ENCODE measurements around the gene HPCAL1. TPM values are rescaled to one million over a fixed set of nuclear protein-coding genes. Genes with fewer than 3 reads are reported as not detected.

HPCAL1 gene
- total and polyA plus RNA-seq, 10 of the 15 experiments (the other 5 are each of a cell fraction or from before 2014, with no cell fraction given), result 0.40 to 12.8 (median 7.9) TPM

- TF ChIP-seq SMAD1 (IDR thresholded peaks at IDR 0.05; ENCODE audit: low read depth, partially characterized antibody) (no peak), GABPA (IDR thresholded peaks at IDR 0.05; ENCODE audit: low read depth) (no peak), SMAD5 (IDR thresholded peaks at IDR 0.05; ENCODE audit: low read depth) (no peak), SMARCA5 (IDR thresholded peaks at IDR 0.05) (no peak), CTCF (IDR thresholded peaks at IDR 0.05 in 2 of 3, conservative IDR thresholded peaks at IDR 0.05 in 1 of 3; ENCODE audit: control insufficient read depth in 2 of 3, extremely low read depth in 1 of 3, insufficient read depth in 1 of 3, low read depth in 3 of 3, low read length in 3 of 3) (peak; percentile 41 to 52 (median 45); a peak in 5 of 6 replicates), POLR2AphosphoS5 (IDR thresholded peaks at IDR 0.05; ENCODE audit: low read length) (no peak), EED (IDR thresholded peaks at IDR 0.05; ENCODE audit: low read depth) (no peak), IKZF2 (IDR thresholded peaks at IDR 0.05) (no peak), ZNF274 (IDR thresholded peaks at IDR 0.05; ENCODE audit: insufficient read depth, insufficient read length) (no peak), PAX8 (IDR thresholded peaks at IDR 0.05) (no peak), ZNF217 (IDR thresholded peaks at IDR 0.05) (no peak), STAT1 (conservative IDR thresholded peaks at IDR 0.05) (no peak), TCF3 (IDR thresholded peaks at IDR 0.05; ENCODE audit: borderline replicate concordance, insufficient read depth, low read depth, low read length) (no peak), FOXK2 (IDR thresholded peaks at IDR 0.05) (no peak), IRF3 (IDR thresholded peaks at IDR 0.05) (no peak), NFXL1 (IDR thresholded peaks at IDR 0.05; ENCODE audit: borderline replicate concordance) (no peak)
- TF ChIP-seq, protein P1, sequence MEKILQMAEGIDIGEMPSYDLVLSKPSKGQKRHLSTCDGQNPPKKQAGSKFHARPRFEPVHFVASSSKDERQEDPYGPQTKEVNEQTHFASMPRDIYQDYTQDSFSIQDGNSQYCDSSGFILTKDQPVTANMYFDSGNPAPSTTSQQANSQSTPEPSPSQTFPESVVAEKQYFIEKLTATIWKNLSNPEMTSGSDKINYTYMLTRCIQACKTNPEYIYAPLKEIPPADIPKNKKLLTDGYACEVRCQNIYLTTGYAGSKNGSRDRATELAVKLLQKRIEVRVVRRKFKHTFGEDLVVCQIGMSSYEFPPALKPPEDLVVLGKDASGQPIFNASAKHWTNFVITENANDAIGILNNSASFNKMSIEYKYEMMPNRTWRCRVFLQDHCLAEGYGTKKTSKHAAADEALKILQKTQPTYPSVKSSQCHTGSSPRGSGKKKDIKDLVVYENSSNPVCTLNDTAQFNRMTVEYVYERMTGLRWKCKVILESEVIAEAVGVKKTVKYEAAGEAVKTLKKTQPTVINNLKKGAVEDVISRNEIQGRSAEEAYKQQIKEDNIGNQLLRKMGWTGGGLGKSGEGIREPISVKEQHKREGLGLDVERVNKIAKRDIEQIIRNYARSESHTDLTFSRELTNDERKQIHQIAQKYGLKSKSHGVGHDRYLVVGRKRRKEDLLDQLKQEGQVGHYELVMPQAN (conservative IDR thresholded peaks at IDR 0.05), result peak; percentile 67
- TF ChIP-seq, protein P2, sequence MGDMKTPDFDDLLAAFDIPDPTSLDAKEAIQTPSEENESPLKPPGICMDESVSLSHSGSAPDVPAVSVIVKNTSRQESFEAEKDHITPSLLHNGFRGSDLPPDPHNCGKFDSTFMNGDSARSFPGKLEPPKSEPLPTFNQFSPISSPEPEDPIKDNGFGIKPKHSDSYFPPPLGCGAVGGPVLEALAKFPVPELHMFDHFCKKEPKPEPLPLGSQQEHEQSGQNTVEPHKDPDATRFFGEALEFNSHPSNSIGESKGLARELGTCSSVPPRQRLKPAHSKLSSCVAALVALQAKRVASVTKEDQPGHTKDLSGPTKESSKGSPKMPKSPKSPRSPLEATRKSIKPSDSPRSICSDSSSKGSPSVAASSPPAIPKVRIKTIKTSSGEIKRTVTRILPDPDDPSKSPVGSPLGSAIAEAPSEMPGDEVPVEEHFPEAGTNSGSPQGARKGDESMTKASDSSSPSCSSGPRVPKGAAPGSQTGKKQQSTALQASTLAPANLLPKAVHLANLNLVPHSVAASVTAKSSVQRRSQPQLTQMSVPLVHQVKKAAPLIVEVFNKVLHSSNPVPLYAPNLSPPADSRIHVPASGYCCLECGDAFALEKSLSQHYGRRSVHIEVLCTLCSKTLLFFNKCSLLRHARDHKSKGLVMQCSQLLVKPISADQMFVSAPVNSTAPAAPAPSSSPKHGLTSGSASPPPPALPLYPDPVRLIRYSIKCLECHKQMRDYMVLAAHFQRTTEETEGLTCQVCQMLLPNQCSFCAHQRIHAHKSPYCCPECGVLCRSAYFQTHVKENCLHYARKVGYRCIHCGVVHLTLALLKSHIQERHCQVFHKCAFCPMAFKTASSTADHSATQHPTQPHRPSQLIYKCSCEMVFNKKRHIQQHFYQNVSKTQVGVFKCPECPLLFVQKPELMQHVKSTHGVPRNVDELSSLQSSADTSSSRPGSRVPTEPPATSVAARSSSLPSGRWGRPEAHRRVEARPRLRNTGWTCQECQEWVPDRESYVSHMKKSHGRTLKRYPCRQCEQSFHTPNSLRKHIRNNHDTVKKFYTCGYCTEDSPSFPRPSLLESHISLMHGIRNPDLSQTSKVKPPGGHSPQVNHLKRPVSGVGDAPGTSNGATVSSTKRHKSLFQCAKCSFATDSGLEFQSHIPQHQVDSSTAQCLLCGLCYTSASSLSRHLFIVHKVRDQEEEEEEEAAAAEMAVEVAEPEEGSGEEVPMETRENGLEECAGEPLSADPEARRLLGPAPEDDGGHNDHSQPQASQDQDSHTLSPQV (IDR thresholded peaks at IDR 0.05), result no peak
- TF ChIP-seq, protein P3, sequence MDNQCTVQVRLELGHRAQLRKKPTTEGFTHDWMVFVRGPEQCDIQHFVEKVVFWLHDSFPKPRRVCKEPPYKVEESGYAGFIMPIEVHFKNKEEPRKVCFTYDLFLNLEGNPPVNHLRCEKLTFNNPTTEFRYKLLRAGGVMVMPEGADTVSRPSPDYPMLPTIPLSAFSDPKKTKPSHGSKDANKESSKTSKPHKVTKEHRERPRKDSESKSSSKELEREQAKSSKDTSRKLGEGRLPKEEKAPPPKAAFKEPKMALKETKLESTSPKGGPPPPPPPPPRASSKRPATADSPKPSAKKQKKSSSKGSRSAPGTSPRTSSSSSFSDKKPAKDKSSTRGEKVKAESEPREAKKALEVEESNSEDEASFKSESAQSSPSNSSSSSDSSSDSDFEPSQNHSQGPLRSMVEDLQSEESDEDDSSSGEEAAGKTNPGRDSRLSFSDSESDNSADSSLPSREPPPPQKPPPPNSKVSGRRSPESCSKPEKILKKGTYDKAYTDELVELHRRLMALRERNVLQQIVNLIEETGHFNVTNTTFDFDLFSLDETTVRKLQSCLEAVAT (IDR thresholded peaks at IDR 0.05), result no peak
Measured at GRCh38 chr2:10302479-10303180, at the start of gene HPCAL1 (continued).
